GM18867 (cell line): ENCODE data around the gene POLD2.

ENCODE experiments used
- ATAC-seq: cut with Tn5 transposase; IDR thresholded peaks from one replicate; pipeline ENCODE4 v1.9.1; 2021; ENCODE audit warnings: mild to moderate bottlenecking, moderate library complexity; ENCODE audit not compliant: unreplicated experiment

POLD2 gene

DNA sequence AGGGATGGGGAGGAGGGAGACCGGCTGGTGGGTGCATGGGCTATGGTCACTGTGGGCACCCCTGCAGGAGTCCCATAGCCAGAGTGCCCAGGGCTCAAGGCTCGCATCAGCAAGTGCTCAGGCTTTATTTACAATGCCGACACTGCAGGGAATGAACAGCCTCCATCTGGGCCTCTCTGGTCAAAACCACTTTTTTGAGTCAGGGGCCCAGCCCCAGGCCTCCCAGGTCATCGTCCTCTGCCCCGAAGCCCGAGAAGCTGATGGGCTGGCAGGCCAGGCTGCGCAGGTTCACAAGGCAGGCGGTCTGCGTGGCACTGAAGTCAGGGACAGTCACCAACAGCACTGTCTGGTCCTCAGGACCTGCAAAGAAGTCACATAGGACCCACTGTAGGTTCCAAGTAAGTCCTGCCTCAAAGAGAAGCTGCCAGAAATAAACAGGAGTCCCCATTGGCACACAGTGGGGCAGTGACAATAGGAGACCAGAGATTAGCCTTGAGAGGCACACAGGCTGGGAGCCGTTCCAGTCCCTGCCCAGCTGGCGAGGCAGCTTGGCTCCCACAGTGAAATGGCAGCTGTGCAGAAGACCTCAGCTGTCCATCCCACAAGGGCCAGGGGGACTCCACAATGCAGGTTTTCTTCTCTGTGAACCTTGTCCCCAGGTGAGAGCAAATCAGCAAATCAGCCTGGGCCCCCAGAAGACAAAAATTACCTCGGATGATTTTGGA is 8.6 kb downstream of the POLD2 start:
- no peak for ATAC-seq

DNA sequence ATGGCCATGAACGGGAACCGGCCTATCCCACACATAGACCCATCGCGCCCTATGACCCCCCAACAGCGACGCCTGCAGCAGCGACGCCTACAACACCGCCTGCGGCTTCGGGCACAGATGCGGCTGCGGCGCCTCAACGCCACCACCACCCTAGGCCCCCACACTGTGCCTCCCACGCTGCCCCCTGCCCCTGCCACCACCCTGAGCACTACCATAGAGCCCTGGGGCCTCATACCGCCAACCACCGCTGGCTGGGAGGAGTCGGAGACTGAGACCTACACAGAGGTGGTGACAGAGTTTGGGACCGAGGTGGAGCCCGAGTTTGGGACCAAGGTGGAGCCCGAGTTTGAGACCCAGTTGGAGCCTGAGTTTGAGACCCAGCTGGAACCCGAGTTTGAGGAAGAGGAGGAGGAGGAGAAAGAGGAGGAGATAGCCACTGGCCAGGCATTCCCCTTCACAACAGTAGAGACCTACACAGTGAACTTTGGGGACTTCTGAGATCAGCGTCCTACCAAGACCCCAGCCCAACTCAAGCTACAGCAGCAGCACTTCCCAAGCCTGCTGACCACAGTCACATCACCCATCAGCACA is 9.5 kb downstream of the POLD2 start:
- no peak for ATAC-seq

DNA sequence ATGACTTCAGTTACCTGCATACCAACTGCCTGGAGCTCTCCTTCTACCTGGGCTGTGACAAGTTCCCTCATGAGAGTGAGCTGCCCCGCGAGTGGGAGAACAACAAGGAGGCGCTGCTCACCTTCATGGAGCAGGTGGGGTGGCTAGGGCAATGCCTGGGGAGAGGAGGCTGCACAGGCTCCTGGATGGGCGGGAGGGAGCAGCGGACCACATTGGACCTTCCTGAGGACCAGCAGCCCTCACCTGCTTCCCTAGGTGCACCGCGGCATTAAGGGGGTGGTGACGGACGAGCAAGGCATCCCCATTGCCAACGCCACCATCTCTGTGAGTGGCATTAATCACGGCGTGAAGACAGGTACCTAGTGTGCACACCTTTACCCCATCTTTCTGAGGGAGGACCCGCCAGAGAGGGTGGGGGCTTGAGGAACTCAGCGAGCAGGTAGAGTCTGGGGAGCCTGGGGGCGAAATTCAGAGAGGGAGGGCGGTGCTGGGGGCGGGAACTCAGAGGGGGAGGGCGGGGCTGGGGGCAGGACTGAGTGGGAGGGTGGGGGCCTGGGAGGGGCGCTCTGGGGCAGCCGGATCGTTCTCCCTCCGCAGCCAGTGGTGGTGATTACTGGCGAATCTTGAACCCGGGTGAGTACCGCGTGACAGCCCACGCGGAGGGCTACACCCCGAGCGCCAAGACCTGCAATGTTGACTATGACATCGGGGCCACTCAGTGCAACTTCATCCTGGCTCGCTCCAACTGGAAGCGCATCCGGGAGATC is 10.2 kb downstream of the POLD2 start:
- ATAC-seq = no peak

DNA sequence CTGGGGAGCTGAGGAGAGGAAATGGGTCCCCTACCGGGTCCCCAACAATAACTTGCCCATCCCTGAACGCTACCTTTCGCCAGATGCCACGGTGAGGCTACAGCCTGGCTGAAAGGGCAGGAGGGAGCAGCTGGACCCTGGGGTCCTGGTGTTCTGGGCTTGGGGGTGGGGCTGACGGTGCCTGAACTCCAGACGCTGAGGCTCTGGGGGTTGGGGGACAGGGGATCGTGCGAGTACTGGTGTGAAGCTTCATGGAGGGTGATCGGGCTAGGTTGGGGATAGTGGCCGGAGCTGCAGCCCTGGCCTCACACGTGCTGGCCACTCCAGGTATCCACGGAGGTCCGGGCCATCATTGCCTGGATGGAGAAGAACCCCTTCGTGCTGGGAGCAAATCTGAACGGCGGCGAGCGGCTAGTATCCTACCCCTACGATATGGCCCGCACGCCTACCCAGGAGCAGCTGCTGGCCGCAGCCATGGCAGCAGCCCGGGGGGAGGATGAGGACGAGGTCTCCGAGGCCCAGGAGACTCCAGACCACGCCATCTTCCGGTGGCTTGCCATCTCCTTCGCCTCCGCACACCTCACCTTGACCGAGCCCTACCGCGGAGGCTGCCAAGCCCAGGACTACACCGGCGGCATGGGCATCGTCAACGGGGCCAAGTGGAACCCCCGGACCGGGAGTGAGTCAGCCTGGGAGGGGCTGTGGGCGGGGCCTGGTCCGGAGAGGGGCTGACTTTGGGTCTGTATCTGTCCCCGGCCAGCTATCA is 10.9 kb downstream of the POLD2 start:
- ATAC-seq = no peak

DNA sequence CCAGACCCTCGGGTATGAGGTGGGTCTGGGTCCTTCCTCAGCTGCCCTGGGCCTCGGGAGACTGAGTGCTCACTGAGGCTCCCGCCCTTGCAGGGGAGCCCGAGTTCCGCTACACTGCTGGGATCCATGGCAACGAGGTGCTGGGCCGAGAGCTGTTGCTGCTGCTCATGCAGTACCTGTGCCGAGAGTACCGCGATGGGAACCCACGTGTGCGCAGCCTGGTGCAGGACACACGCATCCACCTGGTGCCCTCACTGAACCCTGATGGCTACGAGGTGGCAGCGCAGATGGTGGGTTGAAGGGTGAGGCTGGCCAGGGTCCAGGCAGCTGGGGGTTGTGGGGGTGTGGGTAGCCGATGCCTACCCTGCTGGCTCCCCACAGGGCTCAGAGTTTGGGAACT is 11.6 kb downstream of the POLD2 start:
- ATAC-seq = no peak

DNA sequence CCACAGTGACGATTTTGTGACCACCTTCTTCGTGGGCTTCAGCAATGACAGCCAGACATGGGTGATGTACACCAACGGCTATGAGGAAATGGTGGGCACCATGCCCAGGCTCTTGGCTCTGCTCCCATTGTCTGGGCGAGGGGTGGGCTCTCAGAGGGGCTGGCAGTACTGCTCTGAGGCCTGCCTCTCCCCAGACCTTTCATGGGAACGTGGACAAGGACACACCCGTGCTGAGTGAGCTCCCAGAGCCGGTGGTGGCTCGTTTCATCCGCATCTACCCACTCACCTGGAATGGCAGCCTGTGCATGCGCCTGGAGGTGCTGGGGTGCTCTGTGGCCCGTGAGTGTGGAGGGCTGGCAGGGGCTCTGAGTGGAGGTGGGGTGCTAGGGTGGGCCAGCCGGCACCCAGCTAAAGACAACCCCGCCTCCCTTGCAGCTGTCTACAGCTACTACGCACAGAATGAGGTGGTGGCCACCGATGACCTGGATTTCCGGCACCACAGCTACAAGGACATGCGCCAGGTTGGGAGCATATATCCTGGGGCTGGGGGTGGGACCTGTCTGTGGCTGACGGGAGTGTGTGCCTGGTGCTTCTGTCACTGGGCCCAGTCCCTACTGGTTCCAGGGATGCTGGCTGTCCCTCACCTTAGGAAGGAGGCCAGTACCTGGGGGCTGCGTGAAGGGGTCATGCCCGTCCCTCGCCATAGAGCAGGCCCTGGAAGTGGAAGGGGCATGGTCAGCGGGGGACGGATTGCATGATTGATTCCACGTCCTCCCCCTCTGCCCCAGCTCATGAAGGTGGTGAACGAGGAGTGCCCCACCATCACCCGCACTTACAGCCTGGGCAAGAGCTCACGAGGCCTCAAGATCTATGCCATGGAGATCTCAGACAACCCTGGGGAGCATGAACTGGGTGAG is 12.4 kb downstream of the POLD2 start:
- ATAC-seq = no peak

DNA sequence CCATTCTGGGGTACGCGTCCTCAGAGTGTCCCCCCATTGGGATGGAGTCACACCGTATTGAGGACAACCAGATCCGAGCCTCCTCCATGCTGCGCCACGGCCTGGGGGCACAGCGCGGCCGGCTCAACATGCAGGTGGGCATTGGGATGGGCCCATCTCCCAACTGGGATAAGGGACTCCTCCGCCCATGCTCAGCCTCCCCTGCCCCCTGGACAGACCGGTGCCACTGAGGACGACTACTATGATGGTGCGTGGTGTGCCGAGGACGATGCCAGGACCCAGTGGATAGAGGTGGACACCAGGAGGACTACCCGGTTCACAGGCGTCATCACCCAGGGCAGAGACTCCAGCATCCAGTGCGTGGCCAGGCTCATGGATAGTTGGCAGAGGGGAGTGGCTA is 13.4 kb downstream of the POLD2 start:
- no peak for ATAC-seq

DNA sequence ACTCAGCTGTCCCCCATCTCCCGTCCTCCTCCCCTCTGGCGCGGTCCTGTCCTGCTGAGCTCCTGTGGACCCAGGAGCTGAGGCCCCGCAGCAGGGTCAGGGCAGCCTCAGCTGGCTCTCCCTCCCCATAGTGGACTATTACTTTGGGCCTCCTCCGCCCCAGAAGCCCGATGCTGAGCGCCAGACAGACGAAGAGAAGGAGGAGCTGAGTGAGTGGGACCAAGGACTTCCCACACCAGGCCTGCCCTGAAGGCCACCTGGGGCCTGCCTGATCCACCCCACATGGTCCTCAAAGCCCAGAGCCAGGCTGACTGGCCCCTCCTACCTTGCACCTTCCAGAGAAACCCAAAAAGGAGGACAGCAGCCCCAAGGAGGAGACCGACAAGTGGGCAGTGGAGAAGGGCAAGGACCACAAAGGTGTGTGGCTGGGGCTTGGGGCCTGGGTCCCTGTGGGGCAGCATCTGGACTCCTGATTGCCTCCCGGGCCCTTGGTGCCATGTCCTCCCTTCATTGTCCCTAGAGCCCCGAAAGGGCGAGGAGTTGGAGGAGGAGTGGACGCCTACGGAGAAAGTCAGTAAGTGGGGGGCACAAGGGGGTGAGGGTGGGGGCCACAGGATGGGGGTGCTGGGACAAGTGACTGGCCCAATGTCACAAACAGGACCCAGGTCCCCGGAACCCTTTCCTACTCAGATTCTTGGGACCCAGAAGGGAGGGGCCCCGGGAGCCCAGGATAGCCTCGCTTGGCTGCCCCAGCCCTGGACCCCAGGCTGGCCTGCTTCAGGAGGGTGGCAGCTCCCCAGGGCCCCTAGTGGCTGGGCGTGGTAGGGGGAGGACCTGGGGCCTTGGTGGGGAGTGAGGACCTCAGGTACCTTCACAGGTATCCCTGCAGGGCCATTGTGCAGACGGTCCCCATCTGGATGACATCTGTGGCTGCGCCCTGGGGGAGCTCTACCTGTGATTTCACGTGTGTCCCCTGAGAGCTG is 14.3 kb downstream of the POLD2 start:
- ATAC-seq = no peak

DNA sequence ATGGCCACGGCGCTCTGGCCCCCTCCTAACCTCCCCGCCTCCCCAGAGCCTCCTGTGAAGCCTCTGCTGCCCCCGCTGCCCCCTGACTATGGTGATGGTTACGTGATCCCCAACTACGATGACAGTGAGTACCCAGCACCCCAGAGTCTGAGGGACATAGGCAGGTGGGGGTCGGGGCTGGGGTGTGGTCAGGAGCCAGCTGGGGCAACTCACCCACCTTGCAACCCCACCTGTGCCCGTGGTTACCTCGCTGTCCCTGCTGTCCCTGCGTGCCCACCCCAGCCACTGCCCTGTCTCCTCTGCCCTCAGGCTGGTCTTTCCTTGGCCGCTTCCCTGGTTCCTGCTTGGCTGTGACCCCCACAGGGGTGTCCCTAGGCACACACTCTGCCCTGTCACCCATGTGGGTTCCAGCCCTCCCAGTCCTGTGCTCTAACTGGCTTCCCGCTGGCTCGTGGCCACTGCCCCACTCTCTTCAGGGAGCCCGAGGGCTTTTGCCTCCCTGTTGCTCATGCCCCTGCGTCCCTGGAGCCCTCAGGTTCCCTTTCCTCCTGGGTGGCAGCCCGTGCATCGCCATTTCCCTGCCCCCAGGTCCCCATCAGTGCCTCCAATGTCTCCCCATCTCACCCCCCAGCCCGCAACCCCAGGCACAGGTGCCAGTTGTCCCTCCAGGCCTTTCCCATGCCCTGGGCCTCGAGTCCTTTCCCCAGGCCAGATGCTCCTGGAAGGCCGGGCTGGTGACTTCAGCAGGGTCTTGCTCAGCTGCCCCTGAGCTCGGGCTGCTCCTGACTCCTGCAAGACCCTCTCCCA is 15.2 kb downstream of the POLD2 start:
- ATAC-seq = no peak

DNA sequence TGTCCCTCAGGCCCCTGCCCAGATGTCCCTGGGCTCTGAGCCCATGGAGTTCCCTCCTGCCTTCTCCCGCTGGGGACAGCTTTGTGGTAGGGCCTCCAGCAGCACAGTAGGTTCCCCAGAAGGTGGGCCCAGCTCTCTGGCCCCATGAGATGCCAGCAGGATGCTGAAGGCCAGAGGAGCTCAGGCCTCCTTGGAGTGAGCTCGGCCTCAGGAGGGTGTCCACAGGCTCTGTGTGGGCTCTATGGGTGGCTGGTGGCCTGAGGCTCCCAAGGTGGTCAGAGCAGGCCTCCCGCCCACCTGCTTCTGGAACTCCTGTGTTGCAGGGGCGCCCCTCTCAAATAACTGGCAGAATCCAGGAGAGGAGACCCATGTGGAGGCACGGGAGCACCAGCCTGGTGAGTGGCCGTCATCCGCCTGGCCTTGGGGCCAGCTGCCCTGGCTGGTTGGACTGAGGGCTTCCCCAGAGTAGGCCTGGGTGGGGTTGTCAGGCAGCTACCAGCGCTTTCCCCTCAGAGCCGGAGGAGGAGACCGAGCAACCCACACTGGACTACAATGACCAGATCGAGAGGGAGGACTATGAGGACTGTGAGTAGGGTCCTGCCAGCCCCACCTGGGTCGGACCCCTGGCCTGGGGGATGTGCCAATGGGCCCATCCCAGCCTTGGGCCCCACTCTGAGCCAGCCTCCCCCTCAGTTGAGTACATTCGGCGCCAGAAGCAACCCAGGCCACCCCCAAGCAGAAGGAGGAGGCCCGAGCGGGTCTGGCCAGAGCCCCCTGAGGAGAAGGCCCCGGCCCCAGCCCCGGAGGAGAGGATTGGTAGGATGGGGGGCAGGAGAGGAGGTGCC is 16.0 kb downstream of the POLD2 start:
- ATAC-seq = no peak

DNA sequence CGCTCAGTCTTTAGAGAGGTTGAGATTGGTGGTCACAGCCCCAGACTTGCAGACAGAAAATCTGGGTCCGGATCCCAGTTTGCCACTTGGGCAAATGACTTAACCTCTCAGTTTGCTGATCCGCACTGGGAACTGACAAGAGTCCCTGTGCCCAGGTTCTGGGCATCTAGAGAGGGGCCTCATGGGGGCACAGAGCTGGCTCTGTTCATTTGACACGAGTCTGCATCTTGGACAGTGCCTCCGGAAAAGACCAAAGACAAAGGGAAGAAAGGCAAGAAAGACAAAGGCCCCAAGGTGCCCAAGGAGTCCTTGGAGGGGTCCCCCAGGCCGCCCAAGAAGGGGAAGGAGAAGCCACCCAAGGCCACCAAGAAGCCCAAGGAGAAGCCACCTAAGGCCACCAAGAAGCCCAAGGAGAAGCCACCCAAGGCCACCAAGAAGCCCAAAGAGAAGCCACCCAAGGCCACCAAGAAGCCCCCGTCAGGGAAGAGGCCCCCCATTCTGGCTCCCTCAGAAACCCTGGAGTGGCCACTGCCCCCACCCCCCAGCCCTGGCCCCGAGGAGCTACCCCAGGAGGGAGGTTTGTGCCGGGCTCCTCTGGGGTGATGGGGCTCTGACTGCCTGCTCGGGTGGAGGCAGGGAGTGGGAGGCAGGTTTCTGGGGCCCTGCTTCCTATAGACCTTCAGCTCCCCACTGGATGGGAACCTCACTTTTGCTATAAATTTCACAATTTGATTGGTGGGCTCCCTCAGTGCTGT is 16.9 kb downstream of the POLD2 start:
- no peak for ATAC-seq

DNA sequence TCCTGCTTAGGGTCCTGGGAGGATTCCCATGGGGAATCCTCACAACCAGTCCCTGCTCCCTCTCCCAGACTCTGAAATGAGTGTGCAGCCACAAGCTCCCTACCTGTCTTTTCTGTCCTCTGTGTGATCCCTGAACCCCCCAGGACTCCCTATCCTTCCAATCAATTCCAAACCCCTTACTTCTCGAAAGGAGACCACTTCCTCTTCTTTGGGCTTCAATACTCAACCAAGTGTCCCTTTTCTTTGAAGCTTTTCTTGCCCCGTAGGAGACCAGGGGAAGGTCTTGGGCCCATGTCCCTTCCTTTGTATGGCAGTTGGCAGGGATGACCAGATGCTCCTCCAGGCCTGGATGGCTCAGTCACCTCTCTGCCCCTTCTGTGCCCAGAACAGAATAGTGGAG is 17.5 kb downstream of the POLD2 start:
- ATAC-seq = no peak

DNA sequence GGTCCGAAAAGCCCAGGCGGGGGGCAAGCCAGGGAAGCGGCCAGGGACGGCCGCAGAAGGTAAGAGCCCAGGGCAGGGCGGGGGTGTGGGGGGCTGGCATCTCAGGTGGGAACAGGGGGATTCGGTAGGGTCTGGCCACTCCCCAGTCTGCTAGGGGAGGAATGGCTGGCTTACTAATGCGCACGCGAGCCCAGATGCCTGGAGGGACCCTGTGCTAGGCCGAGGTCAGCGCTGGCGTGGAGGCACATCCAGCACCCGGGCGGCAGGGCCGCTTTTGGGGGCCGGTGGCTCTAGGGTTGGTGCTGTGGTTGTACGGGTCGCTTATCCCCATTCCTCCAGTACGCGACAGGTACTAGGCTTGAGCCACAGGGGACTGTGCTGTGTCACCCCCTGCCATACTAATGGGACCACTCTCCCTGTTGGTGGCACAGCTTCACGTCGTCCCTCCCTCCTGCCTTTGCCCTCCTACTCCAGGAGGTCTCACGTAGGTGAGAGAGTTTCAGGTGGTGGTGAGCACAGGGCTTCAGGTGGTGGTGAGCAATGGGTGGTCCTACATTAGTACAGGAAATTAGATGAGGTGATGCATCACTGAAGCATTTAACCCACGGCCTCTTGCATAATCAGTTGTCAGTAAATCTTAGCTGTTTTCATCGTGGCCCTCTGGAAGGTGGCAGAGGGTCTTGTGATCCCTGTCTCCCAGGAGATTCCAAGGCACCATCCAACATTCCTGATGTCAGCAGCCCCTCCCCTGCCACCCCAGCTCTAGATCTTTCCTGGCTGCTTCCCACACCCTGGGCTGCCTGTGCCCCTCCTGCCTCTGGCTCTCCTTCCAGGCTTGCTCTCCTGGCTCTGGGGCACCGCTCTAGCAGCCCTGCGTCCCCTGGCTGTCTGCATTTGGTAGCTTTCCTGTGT is 18.2 kb downstream of the POLD2 start:
- no peak for ATAC-seq

DNA sequence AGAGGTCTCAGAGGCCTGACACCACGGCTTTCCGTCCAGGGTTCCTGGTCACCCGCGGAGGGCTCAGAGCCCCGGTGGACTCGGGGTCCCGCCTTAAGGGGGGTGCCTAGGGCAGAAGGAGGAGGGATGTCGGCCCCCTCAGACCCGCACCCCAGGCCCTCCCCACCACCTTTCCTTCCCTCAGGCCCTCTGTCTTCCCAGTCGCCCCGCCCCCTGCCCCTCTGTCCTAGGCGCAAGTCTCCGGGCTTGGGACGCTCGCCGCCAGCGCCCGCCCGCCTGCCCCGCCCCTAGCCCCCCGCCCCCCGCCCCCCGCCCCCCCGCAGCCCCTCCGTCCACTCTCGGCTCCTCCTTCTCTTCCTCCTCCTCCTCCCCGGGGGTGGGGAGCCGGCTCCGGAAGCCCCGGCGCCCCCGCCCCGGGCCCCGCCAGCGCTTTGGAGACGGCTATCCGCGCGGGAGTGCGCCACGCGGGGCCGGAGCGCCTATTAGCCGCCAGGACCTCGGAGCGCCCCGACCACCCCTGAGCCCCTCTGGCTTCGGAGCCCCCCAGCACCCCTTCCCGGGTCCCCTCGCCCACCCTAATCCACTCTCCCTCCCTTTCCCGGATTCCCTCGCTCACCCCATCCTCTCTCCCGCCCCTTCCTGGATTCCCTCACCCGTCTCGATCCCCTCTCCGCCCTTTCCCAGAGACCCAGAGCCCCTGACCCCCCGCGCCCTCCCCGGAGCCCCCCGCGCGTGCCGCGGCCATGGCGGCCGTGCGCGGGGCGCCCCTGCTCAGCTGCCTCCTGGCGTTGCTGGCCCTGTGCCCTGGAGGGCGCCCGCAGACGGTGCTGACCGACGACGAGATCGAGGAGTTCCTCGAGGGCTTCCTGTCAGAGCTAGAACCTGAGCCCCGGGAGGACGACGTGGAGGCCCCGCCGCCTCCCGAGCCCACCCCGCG is 19.2 kb downstream of the POLD2 start, which contains the start of gene AEBP1:
TSS of gene AEBP1 (plus strand) at position 423 of the 937 bp plus-strand sequence. CDS start at position 744, 321 bp downstream.
- ATAC-seq = no peak

DNA sequence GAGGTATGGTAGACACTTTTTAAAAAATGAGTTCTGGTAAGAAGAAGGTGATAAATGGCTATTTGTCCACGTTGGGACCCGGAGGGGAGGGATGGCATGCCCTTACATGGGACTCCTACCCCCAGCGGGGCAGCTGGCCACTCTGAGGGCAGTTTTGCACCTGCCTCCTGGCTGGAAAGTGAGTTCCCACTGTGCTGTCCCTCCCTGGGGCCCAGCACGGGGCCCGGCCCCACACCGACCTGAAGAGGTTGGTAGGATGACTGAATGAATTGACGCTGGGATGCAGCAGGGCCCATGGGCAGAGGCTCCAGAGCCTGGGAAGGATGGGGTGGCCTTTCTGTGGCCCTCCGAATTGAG is 19.8 kb downstream of the POLD2 start:
- no peak for ATAC-seq
